H1 (cell line): ENCODE measurements around the gene DPEP3.
"Not testable (repeated sequence)": the region's sequence is repeated elsewhere in the genome, so short reads cannot be mapped to it uniquely, and the experiment has no call there.

Source experiments
- CBX5 ChIP-seq: fragments of 300-800, 300-1000 bp; sonication (generic); IDR thresholded peaks from 2 replicates; pipeline ENCODE4 v1.7.1; 2016; ENCODE audit warnings: antibody characterized with exemption, low read length, low read depth
- EP300 ChIP-seq, 2 experiments: IDR thresholded peaks; 1 replicate in 1 of 2; 2 replicates in 1 of 2; pipeline ENCODE4 v1.6.1; 2011 to 2012; ENCODE audit warnings: low read depth in 2 of 2, low read length in 2 of 2, mild to moderate bottlenecking in 2 of 2, borderline replicate concordance in 1 of 2, inconsistent platforms in 1 of 2, moderate library complexity in 1 of 2
- EZH2 ChIP-seq: fragments of 200-600 bp; sonication (generic); IDR thresholded peaks from 2 replicates; pipeline ENCODE4 v1.7.1; 2012; ENCODE audit warnings: low read depth, mild to moderate bottlenecking, moderate library complexity, low read length, inconsistent platforms; ENCODE audit not compliant: severe bottlenecking
- POLR2A ChIP-seq, 2 experiments: IDR thresholded peaks; 1 replicate in 1 of 2; 2 replicates in 1 of 2; pipeline ENCODE4 v1.6.1; 2011; ENCODE audit warnings: low read depth in 2 of 2, low read length in 2 of 2, mild to moderate bottlenecking in 2 of 2; ENCODE audit errors: control extremely low read depth in 1 of 2
- TAF1 ChIP-seq: IDR thresholded peaks from 2 replicates; pipeline ENCODE4 v1.6.1; 2011; ENCODE audit warnings: mild to moderate bottlenecking, low read depth, low read length
- YY1 ChIP-seq: IDR thresholded peaks from 2 replicates; pipeline ENCODE4 v1.6.1; 2011; ENCODE audit warnings: low read depth, mild to moderate bottlenecking, low read length
- TF ChIP-seq, protein P1 (sequence below): IDR thresholded peaks from 2 replicates; pipeline ENCODE4 v1.6.1; 2011; ENCODE audit warnings: low read depth, mild to moderate bottlenecking, low read length; ENCODE audit not compliant: insufficient read depth
- TF ChIP-seq, protein P2 (sequence below): IDR thresholded peaks from 2 replicates; pipeline ENCODE4 v1.6.1; 2011; ENCODE audit warnings: low read length, improper control_type of control experiment
- TF ChIP-seq, protein P3 (sequence below), 3 experiments: IDR thresholded peaks; 1 replicate in 2 of 3; 2 replicates in 1 of 3; pipeline versions ENCODE4 v1.5.1 to v1.6.1; 2011; ENCODE audit warnings: low read length in 3 of 3, mild to moderate bottlenecking in 3 of 3, inconsistent platforms in 2 of 3, low read depth in 1 of 3, moderate library complexity in 1 of 3; ENCODE audit not compliant: insufficient read depth in 1 of 3; ENCODE audit errors: control extremely low read depth in 1 of 3

DNA sequence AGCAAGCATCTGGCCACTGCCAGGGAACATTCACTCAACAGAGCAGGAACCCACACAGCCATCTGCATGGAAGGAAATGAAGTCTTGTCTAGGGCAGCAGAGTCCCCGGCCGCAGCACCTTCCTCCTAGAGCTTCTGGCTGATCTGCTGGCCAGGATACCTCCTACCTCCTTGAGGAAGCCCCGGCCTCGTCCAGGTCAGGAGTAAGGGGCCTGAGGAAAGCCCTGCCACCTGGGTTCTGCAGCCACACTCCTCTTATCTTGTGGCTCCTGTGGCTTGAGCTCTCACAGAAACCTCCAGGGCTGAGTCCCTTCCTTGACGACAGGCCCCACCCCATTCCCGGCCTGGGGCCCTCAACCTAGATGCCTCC is 13.7 kb upstream of the DPEP3 start:
- TF ChIP-seq, protein P1, sequence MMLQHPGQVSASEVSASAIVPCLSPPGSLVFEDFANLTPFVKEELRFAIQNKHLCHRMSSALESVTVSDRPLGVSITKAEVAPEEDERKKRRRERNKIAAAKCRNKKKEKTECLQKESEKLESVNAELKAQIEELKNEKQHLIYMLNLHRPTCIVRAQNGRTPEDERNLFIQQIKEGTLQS: not testable (repeated sequence)
- TF ChIP-seq, protein P2, sequence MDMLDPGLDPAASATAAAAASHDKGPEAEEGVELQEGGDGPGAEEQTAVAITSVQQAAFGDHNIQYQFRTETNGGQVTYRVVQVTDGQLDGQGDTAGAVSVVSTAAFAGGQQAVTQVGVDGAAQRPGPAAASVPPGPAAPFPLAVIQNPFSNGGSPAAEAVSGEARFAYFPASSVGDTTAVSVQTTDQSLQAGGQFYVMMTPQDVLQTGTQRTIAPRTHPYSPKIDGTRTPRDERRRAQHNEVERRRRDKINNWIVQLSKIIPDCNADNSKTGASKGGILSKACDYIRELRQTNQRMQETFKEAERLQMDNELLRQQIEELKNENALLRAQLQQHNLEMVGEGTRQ: not testable (repeated sequence)
- not testable (repeated sequence) for TF ChIP-seq YY1; CBX5; EZH2; TAF1; EP300 (IDR thresholded peaks at IDR 0.05; ENCODE audit: borderline replicate concordance in 1 of 2, low read depth in 2 of 2, low read length in 2 of 2); POLR2A (IDR thresholded peaks at IDR 0.05; ENCODE audit: control extremely low read depth in 1 of 2, low read depth in 2 of 2, low read length in 2 of 2)
- TF ChIP-seq, protein P3, sequence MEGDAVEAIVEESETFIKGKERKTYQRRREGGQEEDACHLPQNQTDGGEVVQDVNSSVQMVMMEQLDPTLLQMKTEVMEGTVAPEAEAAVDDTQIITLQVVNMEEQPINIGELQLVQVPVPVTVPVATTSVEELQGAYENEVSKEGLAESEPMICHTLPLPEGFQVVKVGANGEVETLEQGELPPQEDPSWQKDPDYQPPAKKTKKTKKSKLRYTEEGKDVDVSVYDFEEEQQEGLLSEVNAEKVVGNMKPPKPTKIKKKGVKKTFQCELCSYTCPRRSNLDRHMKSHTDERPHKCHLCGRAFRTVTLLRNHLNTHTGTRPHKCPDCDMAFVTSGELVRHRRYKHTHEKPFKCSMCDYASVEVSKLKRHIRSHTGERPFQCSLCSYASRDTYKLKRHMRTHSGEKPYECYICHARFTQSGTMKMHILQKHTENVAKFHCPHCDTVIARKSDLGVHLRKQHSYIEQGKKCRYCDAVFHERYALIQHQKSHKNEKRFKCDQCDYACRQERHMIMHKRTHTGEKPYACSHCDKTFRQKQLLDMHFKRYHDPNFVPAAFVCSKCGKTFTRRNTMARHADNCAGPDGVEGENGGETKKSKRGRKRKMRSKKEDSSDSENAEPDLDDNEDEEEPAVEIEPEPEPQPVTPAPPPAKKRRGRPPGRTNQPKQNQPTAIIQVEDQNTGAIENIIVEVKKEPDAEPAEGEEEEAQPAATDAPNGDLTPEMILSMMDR (IDR thresholded peaks at IDR 0.05; ENCODE audit: control extremely low read depth in 1 of 3, insufficient read depth in 1 of 3, low read depth in 1 of 3, low read length in 3 of 3): not testable (repeated sequence)
